GM21786 (cell line): ENCODE data around the gene TMEM145.
A peak's percentile ranks its signal among the peaks of the same experiment; 100 is the strongest.

Source experiments
- ATAC-seq: cut with Tn5 transposase; IDR thresholded peaks from one replicate; pipeline ENCODE4 v1.9.1; 2021; ENCODE audit not compliant: unreplicated experiment

TMEM145 gene

DNA sequence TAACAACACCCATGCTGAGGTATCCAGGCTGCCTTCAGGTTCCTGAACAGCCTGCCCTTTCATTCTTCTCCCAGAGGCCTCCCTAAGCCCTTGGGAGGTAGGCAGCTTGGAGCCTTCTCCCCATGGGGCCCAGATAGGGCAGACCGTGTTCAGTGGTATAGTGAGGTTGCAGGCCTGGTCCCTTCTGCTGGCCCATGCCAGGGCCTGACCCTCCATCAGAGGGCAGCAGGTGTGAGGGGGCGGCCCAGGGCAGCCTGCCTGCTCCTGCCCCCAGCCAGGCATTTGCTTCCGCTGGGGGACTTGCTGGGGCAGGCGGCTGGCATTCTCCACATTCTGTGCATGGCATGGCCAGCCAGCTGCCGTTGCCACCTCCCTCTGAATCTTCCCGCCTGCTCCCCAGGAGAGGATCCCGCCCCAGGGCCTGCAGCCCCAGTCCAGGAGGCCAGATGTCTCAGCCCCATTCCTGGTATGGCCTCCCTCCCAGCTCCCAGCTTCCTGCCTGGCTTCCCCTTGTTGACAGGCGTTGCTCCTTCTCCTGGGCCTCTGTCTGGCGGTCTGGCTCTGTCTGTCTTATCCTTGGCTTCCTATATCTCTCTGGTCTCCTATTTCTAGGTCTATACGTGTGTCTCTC, 35.2 kb upstream of the TMEM145 start:
- ATAC-seq, result no peak

DNA sequence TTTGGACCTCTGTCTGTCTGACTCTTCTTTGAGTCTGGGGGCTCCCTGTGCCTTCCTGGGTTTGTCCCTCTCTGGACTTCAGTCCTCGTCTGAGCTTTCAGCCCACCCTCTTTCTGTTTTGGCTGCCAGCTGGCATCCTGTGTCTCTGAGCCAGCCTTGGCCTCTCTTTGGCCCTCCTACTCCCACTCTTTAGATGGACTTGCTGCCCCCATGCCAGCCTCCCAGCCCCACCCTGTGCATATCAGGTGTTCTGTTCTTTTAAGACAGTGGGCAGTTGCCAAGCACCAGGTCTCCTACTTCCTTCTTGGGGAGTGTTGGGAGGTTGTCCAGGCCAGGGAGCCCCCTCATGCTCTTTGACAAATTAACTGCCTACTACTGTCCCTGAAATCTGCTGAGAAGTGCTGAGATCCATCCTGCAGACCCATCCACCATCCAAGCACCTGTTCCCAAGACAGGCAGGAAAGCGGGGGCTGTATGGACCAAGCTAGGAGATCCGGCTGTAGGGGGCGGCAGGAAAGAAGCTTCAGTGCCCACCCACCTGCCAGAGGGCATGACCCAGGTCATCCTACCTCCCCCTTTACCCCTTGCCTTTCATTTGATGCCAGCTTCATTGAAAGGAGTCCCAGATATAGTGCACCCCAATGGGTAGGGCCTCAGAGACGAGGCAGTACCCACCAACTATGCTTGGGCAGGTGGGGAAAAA, 34.5 kb upstream of the TMEM145 start:
- ATAC-seq, result no peak

DNA sequence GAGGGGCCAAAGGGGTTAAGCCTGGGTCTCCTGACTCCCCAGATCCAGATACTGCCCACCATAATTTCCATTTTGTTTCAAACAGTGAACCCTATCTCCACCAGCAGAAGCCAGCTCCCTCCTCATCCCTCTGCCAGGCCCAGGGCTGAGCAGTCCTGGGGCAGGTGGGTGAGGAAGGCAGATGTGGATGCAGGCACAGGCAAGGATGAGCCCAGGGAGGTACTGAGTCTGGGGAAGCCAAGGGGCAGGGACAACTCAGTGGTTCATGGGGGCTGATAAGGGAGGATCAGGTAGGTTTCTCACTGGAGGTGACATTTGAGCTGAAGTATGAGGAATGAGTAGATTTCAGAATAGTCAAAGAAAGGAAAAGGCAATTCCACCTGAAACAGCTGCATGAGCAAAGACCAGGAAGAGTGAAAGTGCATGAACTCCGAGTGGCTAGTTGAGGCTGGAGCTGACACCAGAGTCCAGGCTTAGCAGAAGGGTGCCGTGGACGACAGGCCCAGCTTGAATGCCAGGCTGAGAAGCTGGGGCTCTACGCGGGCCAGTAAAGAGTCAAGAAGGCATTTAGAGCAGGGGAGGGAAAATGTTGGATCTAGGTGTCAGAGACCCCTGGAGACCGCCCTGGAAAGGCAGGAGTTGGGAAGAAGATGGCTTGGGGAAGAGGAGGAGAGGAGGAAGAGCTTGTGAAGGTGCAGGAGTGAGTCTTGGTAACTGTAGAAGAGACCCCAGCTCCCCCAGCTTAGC, 33.8 kb upstream of the TMEM145 start:
- ATAC-seq, result no peak

DNA sequence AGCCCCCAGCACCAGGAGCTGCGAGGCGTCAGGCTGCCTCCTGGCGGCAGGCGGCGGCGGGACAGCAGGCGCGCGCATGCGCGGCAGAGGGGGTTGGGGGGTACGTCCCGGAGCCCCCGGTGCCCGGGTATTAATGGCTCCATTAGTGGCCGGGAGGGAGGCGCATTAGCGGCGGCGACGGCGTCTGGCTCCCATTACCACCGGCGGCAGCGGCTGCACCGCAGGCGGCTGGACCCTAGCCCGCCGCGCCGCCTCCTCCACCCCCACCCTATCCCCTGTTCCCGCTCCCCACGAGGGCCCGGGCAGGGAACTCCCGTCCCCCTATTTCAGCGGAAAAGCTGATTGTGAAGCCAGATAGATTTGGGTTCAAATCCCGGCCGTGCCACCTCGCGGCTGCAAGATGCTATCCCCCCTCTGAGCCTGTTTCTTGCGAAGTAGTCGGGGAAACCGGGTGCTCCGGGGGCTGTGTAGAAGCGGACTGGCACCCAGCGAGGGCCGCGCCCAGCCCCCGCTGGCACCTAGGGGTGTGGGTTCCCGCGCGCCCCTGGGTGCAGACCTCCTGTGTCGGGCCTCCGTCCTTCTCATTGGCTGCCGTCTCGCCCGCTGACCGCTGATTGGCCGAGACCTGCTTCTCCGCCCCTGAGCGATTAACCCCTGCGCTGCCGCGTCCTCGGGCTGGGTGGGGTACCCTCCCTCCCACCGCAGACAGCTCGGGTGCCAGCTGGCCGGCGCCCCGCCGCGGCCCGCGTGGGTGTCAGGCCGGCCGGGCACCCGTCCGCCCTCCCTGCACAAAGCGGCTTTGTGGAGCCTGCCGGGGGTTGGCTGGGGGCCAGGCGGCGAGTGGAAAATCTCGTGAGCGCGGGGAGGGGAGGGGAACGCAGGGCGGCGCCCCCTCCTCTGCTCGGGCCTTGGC, 33.0 kb upstream of the TMEM145 start:
- peak; percentile 43 for ATAC-seq

DNA sequence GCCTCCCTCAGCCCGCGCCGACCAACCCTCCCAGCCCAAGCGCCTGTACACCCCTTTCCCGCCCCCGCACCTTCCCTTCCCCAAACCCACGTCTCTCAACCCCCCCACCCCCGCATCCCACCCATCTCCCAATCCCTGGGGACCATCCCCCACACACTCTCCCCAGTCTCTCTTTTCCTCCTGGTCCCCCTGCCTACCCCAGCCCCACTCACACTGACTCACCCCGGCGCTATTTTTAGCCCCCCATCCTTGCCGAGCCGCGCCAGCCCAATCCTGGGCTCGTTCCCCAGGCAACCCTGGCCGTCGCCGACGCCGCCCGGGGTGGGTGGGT, 32.3 kb upstream of the TMEM145 start:
- ATAC-seq, result no peak

DNA sequence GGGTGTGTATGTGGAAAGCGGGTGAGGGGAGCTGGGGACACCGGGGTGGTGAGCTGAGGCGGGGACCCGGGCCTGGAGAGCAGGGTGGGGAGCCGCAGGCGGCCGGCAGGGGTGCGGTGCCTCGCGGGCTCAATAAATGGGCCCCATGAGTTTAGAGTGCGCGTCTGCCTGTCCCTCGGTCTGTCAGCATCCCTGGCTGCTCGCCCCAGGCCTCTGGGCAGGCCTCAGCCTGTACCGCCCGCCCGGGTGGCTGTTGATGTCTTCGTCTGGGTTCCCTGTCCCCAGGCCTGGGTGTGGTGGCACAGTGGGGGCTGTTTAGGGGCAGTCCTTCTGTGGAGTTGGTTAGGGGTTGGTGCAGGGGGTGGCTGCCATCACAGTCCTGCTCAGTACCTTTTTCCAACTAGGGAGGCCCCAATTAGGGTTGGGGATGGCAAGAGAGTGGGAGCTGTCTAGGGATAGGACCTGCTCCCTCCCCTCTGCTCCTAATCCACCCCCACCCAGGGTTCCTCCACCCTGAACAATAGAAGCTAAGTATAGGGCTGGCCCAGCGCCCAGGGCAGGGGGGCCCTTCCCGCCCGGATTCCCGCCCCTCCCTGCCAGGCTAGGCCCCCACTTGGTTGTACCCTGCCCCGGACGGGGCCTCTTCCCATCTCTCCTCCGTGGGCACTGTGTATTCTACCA, 31.8 kb upstream of the TMEM145 start:
- ATAC-seq, result no peak

DNA sequence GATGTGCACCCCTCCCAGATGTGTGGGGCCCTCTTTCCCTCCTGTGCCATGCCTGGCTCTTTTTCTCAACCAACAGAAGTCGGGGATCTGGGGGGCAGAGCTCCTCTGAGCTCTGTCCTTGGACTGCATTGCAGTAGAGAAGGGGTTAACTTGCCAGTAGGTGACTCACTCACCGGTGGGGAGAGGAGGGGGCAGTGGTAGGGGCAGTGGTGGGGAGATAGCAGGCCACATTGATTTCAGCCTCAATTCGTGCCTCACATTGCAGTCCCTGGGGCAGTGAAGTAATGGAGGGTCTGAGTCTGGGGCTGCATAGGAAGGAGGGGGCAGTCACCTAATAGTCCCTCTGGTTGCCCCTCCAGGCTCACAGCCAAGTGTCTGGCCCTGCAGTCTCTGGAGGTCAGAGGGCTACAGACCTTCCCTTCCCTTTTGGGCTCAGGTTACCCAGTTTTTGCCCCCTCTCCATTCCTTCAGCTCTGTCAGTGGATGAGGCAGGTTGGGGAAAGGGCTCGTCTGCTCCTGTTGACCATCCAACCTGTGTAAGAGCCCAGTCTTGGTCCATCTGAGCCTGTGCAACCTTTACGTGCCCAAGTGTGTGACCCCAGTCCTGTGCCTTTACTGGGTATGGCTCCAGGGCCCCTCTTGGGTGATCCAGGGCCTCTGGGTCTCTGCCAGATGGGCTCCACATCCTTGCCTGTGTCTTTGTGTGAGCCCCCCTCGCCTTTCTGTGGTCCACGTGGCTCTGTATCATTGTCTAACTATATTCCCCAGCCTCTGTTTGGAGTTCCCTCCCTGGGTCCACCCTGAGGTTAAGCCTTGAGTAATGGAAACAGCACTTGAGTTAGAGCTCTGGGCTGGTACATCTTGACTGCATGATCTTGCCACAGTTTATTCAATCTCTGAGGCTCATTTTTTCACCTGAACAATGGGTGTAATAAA, 31.0 kb upstream of the TMEM145 start:
- no peak for ATAC-seq

DNA sequence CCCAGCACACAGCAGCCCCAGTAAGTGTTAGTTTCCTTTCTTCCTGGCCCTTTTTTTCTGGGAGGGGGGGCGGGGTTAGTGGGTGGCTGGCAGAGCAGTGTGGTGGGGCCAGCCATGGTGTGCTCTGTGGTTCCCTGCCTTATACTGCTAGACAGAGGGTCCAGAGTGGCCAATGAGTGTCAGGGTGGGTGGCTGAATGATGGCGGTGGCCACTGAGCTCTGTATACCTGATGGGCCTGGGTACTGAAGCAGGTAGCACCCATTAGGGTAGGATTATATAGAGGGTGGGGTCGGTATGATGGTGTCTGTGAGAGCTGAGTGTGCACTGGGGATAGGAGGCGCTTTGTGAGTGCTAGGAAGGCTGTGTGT, 30.3 kb upstream of the TMEM145 start:
- no peak for ATAC-seq

DNA sequence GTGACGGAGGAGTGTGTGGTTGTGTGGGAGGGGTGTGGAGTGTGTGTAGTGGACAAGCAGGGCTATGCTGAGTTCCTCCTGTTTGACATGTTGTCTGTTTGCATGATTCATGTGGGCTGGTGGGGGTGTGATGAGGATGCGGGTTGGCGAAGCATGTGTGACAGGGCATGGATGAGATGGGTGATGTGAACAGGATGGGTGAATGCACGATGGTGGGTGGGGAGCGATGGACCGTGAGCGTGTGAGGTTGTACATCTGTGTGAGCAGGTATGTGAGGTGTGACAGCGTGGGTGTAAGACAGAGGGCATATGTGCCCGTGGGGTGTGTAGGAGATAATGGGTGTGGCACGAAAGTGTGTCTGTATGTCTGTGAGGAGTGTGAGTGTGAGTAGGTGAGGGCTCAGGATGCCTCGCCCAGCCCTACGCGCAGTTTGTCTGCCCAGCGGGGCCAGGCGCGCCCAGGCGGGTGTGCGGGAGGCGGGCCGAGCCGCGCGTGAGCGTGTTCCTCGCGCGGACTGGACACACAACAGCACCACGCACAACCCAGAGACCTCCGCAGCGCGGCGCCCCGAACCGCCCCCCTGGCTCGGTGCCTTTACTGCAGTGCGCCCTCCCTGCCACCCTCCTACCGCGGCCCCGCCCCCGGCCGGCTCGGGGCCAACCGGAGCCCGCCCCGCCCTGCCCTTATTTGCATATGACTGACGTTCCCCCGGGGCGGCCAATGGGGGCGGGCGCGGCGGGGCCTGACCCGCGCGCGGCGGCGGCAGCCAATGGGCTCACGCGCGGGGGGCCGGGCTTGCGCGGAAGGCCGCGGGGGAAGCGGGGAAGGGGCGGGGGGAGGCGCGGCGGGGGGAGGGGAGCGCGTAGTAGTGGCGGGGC, 29.7 kb upstream of the TMEM145 start:
- ATAC-seq, result peak; percentile 38

DNA sequence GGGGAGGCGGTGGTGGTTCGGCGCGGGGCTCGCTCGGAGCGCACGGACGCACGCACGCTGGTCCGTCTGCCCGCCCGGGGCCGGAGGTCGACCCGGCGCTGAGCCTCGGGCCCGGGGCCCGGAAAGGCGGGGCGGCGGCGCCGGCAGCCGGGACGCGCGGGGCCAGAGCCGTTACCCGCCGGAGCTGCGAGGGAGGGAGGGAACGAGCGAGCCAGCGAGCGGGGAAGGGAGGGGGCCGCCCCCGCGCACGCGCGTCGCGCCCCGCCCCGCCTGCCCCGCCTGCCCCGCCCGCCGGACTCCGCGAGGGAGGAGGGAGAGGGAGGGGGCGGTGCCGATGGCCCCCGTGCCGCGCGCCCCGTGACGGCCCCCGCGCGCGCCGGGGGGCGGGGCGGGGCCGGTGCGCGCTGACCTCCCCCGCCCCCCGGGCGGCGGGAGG, 29.0 kb upstream of the TMEM145 start:
- peak; percentile 10 for ATAC-seq

DNA sequence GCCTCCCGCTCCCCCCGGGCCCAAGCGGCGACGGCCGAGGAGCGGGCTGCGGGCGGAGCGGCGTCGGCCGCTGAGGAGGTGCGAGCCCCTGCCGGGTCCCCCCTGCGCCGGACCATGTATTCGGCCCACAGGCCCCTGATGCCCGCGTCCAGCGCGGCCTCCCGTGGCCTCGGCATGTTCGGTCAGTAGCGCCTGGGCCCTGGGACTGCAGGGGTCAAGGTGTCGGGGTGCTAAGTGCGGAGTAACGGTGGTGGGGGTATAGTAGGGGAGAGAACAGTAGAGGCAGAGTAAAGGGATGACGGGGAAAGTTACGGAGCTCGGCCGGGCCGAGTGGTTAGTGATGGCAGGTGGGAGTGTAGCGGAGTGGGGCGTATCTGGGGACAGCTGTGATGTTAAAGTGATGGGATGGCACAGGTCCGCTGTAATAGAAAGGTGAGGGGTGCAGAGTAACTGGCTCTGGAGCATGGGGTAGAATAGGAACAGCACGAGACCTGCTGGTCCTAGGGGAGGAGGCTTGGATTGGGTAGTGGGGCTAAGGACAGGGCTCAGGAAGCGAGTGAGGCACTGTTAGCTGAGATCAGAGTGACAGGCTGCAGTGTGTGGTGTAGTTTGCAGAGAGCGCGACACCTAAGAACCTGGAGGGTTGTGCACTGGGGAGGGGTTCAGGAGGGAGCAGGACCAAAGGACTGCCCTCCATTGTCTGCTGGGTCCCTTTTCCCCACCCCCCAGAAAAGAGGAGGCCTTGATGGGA, 28.3 kb upstream of the TMEM145 start:
- no peak for ATAC-seq

DNA sequence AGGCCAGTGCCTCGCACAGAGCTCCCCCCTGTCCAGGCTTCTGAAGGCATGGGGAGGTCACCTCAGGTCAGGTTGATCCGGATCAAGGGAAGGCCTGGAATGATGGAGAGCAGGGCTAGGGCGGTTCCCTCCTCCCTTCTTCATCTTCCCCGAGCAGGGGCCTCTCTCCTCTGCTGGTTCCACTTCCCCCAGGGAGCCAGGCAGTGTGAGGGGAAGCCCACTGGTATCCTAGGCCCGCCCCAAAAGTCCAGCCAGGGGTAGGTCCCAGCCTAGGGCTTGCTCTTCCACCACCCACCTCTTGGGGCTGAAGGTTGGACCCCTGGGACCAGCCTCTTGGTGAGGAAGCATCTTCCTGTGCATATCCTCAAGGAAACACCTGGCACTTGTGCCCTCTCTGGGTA, 27.6 kb upstream of the TMEM145 start:
- no peak for ATAC-seq

DNA sequence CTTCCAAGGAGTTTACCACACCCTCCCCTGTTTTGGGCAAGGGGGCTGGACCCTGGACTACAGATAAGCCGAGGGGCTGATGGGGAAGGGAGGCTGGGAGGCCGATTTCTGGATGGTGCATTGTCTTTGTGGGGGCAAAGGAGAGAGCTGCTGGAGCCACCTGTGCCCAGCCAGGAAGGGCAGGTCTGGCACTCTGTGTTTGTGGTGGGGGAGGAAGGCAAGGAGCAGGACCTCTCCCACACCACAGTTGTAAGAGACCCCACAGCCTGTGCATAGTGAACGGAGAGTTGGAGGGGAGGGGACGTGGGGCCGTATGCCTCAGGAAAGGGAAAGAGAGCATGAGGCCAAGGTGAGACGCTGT, 27.1 kb upstream of the TMEM145 start:
- ATAC-seq, result no peak

DNA sequence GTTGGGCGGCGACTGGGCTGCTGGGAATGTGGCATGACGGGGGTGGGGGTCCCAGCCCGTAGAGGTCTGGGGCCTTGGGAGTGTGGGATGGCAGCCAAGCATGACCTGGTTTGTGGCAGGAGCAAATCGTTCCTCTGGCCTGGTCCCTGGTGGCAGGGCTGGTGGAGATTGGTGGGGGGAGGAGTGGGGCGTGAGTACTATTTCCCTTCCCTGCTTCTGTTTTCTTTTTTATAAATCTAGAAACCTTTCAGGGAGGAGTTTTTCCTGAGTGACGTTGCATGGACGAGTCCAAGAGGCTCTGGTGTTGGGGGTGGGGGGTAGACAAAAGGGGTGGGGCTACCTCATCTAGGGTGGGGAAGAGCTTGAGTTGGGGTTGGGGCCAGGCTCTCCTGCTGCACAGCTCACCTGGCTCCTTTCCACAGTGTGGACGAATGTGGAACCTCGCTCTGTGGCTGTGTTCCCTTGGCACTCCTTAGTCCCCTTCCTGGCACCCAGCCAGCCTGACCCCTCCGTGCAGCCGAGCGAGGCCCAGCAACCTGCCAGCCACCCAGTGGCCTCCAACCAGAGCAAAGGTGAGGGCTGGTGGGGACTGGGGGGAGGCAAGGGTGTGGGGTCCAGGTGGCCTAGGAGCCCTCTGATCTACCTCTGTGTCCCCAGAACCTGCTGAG, 26.6 kb upstream of the TMEM145 start:
- no peak for ATAC-seq

DNA sequence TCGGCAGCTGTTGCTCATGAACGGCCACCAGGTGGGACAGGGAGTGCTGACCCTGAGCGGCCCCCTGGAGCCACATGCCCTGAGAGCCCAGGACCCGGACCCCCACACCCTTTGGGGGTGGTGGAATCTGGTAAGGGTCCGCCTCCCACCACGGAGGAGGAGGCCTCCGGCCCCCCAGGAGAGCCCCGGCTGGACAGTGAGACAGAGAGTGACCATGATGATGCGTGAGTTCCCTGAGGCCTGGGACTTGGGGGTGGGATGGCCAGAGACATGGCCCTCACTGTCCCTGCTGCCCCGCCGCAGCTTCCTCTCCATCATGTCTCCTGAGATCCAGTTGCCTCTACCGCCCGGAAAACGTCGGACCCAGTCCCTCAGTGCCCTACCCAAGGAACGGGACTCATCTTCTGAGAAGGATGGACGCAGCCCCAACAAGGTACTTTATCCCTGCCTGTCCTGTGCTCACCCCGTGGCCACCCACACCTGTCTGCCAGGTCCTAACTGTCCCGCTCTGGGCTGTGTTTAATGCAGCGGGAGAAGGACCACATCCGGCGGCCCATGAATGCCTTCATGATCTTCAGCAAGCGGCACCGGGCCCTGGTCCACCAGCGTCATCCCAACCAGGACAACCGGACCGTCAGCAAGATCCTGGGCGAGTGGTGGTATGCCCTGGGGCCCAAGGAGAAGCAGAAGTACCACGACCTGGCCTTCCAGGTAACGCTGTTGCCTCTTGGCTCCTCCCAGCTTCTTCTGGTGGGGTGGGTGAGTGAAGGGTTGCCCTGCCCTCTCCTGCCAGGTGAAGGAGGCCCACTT, 25.9 kb upstream of the TMEM145 start:
- no peak for ATAC-seq

DNA sequence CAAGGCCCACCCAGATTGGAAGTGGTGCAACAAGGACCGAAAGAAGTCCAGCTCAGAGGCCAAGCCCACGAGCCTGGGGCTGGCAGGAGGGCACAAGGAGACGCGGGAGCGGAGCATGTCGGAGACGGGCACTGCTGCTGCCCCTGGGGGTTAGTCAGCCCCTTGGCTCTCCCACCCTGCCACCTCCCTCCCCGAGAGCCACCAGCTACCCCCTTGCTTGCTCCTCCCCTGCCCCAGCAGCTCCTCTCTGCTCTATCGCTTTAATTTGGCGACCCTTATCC, 25.3 kb upstream of the TMEM145 start:
- no peak for ATAC-seq

DNA sequence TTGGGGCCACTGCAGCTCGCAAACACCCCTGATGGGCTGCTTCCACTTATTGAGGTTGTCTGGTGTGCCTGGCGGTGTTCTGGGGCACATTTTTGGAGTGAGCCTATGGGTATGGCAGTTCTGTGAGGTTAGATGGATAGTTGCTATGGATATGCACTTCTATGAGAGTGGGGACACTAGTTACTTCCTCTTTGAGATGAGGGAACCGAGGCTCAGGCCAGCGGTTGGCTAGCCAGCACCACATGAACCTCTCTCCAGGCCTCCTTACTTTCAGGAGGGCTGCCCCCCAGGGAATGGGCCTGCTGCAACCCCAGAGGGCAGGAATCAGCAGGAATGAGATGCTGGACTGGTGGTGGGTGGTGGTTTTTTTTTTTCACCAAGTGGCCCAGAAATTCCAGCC, 24.7 kb upstream of the TMEM145 start:
- no peak for ATAC-seq
